Measurements from ENCODE around the gene TAF4. TPM values are rescaled to one million over a fixed set of nuclear protein-coding genes. Genes with fewer than 3 reads are reported as not detected.

Gene TAF4
- total and polyA plus RNA-seq, 2 of the 13 experiments (the other 11 are each of a cell fraction or from before 2014, with no cell fraction given), result 5.9 to 12.0 TPM

DNA sequence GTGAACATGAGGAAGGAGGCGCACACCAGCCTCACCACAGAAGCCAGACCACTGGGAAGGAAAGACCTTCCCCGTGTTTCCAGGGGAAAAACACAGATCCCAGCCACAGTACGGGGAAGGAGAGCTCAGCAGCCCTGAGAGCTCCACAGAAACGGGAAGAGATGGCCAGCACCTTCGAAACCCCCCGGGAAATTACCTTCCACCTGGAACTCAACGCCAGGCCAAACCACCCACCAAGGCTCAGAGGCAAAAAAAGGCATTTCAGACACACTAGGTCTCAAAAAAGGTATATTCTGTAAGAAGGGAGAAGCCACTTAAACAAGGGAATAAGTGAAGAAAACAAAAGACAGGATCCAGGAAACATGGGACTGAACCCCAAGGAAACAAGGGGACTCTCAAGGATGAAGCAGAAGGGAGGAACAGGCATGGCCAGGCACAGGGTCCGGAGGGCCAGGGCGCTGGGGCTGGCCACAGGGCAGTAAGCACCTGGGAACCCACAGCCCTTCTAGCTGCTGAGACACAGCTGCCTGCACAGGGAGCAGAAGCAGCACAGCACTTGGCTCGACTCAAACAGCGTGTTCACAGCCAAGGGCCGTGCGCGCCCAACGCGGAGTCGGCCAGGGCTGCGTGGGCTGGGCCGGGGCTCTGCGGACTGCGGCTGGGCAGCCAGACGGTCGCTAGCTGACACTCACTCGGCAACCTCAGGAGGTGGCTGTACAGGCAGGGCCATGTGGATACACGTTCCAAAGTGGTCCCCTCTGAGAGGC is 44.6 kb downstream of the TAF4 start (continued):
- TF ChIP-seq TBP (CRISPR knock-in tag; IDR thresholded peaks at IDR 0.05), result no peak
- TF ChIP-seq AGO2 (optimal IDR thresholded peaks at IDR 0.05; ENCODE audit: low read depth, low read length), result peak; percentile 62
- TF ChIP-seq TOE1 (CRISPR knock-in tag; IDR thresholded peaks at IDR 0.05), result no peak
- no peak for TF ChIP-seq SRSF1 (optimal IDR thresholded peaks at IDR 0.05; ENCODE audit: low read depth, low read length)
- TF ChIP-seq SAP130 (CRISPR knock-in tag; IDR thresholded peaks at IDR 0.05; ENCODE audit: low read depth), result no peak
- no peak for TF ChIP-seq NFE2L2 (IDR thresholded peaks at IDR 0.05; ENCODE audit: low read length)
- no peak for TF ChIP-seq SP1 (IDR thresholded peaks at IDR 0.05)
- TF ChIP-seq SP1 (CRISPR knock-in tag; IDR thresholded peaks at IDR 0.05), result no peak
- no peak for TF ChIP-seq ZNF33B (CRISPR knock-in tag; IDR thresholded peaks at IDR 0.05)
- TF ChIP-seq, protein P1, sequence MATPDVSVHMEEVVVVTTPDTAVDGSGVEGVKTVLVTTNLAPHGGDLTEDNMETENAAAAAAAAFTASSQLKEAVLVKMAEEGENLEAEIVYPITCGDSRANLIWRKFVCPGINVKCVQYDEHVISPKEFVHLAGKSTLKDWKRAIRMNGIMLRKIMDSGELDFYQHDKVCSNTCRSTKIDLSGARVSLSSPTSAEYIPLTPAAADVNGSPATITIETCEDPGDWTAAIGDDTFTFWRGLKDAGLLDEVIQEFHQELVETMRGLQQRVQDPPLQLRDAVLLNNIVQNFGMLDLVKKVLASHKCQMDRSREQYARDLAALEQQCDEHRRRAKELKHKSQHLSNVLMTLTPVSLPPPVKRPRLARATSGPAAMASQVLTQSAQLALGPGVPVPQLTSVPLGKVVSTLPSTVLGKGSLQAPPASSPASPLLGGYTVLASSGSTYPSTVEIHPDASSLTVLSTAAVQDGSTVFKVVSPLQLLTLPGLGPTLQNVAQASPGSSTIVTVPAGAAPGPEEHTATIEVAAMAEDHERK (CRISPR knock-in tag; IDR thresholded peaks at IDR 0.05; ENCODE audit: low read depth), result no peak
- no peak for TF ChIP-seq JDP2 (CRISPR knock-in tag; IDR thresholded peaks at IDR 0.05; ENCODE audit: borderline replicate concordance)
- no peak for TF ChIP-seq ZNF589 (CRISPR knock-in tag; conservative IDR thresholded peaks at IDR 0.05)
- TF ChIP-seq, protein P2, sequence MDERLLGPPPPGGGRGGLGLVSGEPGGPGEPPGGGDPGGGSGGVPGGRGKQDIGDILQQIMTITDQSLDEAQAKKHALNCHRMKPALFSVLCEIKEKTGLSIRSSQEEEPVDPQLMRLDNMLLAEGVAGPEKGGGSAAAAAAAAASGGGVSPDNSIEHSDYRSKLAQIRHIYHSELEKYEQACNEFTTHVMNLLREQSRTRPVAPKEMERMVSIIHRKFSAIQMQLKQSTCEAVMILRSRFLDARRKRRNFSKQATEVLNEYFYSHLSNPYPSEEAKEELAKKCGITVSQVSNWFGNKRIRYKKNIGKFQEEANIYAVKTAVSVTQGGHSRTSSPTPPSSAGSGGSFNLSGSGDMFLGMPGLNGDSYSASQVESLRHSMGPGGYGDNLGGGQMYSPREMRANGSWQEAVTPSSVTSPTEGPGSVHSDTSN (CRISPR knock-in tag; IDR thresholded peaks at IDR 0.05), result no peak
- TF ChIP-seq ZNF883 (CRISPR knock-in tag; IDR thresholded peaks at IDR 0.05; ENCODE audit: not compliant biosample characterization), result no peak
- TF ChIP-seq, protein P3, sequence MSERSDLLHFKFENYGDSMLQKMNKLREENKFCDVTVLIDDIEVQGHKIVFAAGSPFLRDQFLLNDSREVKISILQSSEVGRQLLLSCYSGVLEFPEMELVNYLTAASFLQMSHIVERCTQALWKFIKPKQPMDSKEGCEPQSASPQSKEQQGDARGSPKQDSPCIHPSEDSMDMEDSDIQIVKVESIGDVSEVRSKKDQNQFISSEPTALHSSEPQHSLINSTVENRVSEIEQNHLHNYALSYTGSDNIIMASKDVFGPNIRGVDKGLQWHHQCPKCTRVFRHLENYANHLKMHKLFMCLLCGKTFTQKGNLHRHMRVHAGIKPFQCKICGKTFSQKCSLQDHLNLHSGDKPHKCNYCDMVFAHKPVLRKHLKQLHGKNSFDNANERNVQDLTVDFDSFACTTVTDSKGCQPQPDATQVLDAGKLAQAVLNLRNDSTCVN (CRISPR knock-in tag; IDR thresholded peaks at IDR 0.05; ENCODE audit: borderline replicate concordance), result no peak
- TF ChIP-seq PRDM10 (CRISPR knock-in tag; IDR thresholded peaks at IDR 0.05; ENCODE audit: low read depth), result no peak
- no peak for TF ChIP-seq SP5 (CRISPR knock-in tag; IDR thresholded peaks at IDR 0.05; ENCODE audit: borderline replicate concordance, low read depth)
- no peak for TF ChIP-seq MIER2 (CRISPR knock-in tag; IDR thresholded peaks at IDR 0.05)
- no peak for TF ChIP-seq CCDC6 (CRISPR knock-in tag; IDR thresholded peaks at IDR 0.05)
- no peak for TF ChIP-seq KLF6 (CRISPR knock-in tag; IDR thresholded peaks at IDR 0.05)
- TF ChIP-seq ZBTB38 (CRISPR knock-in tag; IDR thresholded peaks at IDR 0.05), result peak; percentile 93

Data from HepG2 (cell line).